Memory B cell (primary cell): ENCODE measurements around the gene GBF1.
A peak's percentile ranks its signal among the peaks of the same experiment; 100 is the strongest.

Experiments
- ATAC-seq: fragments of 150-1000 bp; cut with Tn5 transposase; 2 replicates; pipeline ENCODE4 v1.10.0; 2021; ENCODE audit warnings: low read depth, mild to moderate bottlenecking, moderate library complexity
- DNase-seq, 2 donors: peaks; one replicate each; pipeline ENCODE4 v3.0.0; 2022; ENCODE audit warnings: low spot score in 2 of 2
- H3K27ac Mint-ChIP-seq: one replicate; pipeline ENCODE4 v1.8.0; 2022; ENCODE audit warnings: mild to moderate bottlenecking, moderate library complexity, mixed read lengths
- H3K27me3 Mint-ChIP-seq: one replicate; pipeline ENCODE4 v1.8.0; 2022; ENCODE audit warnings: mixed read lengths
- H3K36me3 Mint-ChIP-seq: one replicate; pipeline ENCODE4 v1.8.0; 2022; ENCODE audit warnings: mild to moderate bottlenecking, mixed read lengths
- H3K4me1 Mint-ChIP-seq: one replicate; pipeline ENCODE4 v1.8.0; 2022; ENCODE audit warnings: mixed read lengths
- H3K4me3 Mint-ChIP-seq: one replicate; pipeline ENCODE4 v1.8.0; 2022; ENCODE audit warnings: mild to moderate bottlenecking, moderate library complexity, mixed read lengths
- H3K9me3 Mint-ChIP-seq: one replicate; pipeline ENCODE4 v1.8.0; 2022; ENCODE audit warnings: mixed read lengths

GBF1 gene

DNA sequence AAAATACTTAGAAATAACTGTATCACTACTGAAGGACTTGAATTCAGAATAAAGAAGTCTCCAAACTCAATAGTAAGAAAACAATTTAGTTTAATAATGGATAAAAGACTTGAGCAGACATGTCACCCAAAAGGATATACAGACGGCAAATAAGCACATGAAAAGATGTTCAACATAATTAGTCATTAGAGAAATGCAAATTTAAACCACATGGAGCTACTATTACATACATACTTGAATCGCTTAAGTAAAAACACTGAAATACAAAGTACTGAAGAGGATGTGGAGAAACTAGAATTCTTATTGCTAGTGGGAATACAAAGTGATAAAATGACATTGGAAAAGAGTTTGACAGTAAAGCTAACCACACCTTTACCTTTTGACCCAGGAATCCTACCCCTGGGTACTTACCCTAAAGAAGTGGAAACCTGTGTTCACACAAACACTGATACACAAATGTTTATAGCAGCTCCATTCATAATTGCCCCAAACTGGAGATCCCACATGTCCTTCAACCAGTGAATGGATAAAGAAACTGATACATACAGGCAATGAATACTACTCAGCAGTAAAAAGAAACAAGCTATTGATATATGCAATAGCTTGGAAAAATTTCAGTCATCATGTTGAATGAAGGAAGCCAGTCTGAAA, 95.8 kb downstream of the GBF1 start:
- Mint-ChIP-seq H3K27ac (no peak overlapping the region), H3K9me3 (no peaks in the 10 kb centered on the region), H3K4me1 (no peaks in the 10 kb centered on the region), H3K36me3 (peaks cover 7% of the 10 kb centered on the region), H3K27me3 (no peaks in the 10 kb centered on the region), H3K4me3 (no peak overlapping the region)
- DNase-seq = no peak
- ATAC-seq = no peak

DNA sequence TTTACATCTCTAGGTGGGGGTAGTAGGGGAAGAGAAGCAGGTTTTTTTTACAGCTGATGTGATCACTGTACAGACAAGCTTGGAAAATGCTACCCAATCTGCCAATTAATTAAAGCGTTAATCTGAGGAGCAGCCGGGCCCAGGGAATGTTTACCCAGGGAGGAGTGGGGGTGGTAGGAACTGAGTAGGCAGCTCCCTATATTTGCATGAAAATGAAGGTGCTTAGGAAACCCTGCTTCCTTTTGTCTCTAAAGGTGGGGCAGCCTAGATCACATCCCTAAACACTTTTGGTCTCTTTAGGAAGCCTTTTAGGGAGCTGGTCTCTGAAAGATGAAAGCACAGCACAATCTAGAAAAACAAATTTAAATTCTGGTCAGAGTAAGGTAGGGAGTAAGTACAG, 97.1 kb downstream of the GBF1 start:
- Mint-ChIP-seq H3K4me1 (no peaks in the 10 kb centered on the region), H3K36me3 (peaks cover 10% of the 10 kb centered on the region), H3K4me3 (no peak overlapping the region), H3K27me3 (no peaks in the 10 kb centered on the region), H3K27ac (no peak overlapping the region), H3K9me3 (no peaks in the 10 kb centered on the region)
- DNase-seq (no peak), ATAC-seq (no peak)

DNA sequence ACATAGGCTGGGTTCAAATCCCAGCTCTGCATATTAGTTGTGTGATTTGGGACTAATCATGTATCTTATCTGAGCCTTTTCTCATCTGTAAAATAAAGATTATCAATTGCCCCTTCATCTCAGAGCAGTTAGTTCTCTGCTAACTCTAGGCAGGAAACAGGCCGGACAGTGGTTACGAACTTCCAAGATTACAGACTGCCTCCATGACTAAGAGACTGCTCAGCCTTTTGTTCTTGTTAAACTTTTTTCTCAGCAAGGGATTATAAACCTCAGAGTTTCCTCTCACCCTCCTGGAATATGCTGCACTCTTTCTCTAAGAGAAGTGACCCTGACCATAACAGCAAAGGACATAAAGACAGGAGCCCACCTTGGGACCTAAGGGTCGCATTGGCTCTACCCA, 97.6 kb downstream of the GBF1 start:
- Mint-ChIP-seq H3K27me3 (no peaks in the 10 kb centered on the region), H3K9me3 (no peaks in the 10 kb centered on the region), H3K4me1 (no peaks in the 10 kb centered on the region), H3K36me3 (peaks cover 10% of the 10 kb centered on the region), H3K27ac (no peak overlapping the region), H3K4me3 (no peak overlapping the region)
- DNase-seq (no peak), ATAC-seq (no peak)

DNA sequence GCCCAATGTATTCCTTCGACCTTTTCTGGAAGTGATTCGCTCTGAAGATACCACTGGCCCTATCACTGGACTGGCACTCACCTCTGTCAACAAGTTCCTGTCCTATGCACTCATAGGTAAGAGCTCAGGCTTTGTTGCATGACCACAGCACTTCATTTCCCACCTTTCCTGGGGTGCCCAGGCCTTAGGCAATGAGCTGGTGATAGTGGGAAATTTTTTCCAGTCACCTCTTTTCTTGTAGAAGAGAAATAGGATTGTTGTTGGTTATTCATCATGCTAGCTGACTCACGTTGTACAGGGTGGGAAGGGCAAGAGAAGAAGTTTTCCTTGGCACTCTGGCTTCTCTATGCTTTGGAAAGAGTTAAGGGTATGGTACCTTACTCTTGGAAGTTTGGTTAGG, 98.7 kb downstream of the GBF1 start:
- Mint-ChIP-seq H3K27ac (no peak overlapping the region), H3K36me3 (peaks cover 10% of the 10 kb centered on the region), H3K4me1 (no peaks in the 10 kb centered on the region), H3K27me3 (no peaks in the 10 kb centered on the region), H3K4me3 (no peak overlapping the region), H3K9me3 (no peaks in the 10 kb centered on the region)
- no peak for ATAC-seq
- DNase-seq = no peak

DNA sequence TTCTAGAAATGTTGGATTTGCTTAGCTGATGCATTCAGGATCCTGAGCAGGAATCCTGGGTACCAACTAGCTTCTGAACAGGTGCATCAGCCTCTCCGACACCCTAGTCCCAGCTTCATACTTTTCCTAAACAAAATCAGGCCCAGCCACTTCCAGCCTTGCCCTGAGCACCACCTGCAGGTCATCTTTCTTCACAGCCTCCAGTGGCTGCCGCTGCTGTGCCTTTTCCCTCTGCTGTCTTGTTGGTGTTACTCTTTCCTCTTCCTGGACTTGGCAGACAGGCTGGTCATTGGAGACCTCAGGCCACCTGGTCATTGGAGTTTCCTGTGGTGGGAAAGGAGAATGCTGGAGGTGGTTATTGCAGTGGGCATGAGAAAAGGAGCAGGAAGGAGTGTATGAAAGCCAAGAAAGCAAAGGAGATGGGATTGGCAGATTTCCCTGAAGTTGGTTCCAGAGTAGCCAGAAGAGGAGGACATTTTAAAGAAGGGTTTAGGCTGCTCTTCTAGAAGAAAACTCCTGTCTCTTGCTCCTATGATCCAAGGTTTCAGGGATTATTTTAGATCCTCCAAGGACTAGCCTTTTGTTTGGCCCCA, 102.0 kb downstream of the GBF1 start:
- Mint-ChIP-seq H3K27ac (peak overlapping the region; percentile 54), H3K9me3 (no peaks in the 10 kb centered on the region), H3K27me3 (no peaks in the 10 kb centered on the region), H3K36me3 (peaks cover 10% of the 10 kb centered on the region), H3K4me3 (no peak overlapping the region), H3K4me1 (no peaks in the 10 kb centered on the region)
- DNase-seq (no peak), ATAC-seq (no peak)

DNA sequence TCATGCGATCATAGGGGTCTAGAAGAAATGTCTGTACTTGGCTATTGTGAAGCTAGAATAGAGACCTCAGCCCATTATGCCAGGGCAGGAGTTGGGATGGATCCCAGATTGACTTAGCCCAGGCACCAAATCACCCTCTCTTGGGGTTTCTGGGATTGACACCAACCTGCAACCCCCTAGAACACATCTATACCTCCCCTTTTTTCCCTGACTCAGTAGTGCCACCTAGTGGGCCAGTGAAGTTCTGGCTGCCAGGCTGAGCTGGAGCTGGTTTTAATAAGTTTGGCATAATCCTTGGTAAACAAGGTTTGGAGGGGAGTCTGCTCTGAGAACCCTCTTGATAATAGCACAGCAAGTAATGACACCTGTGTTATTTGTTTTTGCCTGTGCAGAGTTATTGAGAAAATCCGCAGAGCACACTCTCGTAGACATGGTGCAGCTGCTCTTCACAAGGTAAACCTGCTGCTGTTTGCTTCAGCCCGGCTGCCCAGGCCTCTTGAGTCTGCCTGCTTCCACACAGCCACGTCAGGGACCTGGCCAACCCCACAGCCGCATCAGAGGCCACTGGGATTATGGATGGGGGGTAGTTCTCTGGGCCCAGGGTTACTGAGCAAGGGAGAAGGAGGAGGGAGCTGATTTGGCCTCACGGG, 106.9 kb downstream of the GBF1 start:
- no peaks in the 10 kb centered on the region for H3K4me1 Mint-ChIP-seq

DNA sequence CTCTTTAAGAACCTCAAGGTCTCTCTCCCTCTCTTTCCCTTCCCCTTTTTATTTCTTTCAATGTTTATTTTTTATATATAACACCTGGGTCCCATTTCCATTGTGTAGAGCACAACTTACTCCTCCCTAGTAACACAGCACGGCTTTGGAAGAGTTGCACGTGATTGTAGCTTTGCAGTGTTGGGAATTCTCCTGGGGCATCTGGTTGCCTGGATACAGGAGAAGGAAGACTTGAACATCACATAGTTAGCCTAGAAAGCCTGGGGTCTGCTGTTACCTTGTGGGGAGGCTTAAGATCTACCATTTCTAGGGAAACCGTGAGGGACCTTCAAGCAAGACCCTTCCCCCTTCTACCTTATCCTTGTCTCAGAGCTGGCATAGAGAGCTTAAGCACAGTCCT, 109.1 kb downstream of the GBF1 start:
- DNase-seq = no peak
- H3K27me3 Mint-ChIP-seq = no peaks in the 10 kb centered on the region
- H3K4me3 Mint-ChIP-seq = no peak overlapping the region
- H3K4me1 Mint-ChIP-seq = no peaks in the 10 kb centered on the region
- H3K27ac Mint-ChIP-seq = no peak overlapping the region
- H3K9me3 Mint-ChIP-seq = no peaks in the 10 kb centered on the region
- peaks cover 35% of the 10 kb centered on the region for H3K36me3 Mint-ChIP-seq
- no peak for ATAC-seq

More for the DNA sequence above, 106.9 kb downstream of the GBF1 start:
- Mint-ChIP-seq H3K4me3 (no peak overlapping the region), H3K9me3 (no peaks in the 10 kb centered on the region), H3K27ac (no peak overlapping the region), H3K36me3 (peaks cover 19% of the 10 kb centered on the region), H3K27me3 (no peaks in the 10 kb centered on the region)
- ATAC-seq = peak; percentile 69
- DNase-seq = peak; percentile 75 to 76

DNA sequence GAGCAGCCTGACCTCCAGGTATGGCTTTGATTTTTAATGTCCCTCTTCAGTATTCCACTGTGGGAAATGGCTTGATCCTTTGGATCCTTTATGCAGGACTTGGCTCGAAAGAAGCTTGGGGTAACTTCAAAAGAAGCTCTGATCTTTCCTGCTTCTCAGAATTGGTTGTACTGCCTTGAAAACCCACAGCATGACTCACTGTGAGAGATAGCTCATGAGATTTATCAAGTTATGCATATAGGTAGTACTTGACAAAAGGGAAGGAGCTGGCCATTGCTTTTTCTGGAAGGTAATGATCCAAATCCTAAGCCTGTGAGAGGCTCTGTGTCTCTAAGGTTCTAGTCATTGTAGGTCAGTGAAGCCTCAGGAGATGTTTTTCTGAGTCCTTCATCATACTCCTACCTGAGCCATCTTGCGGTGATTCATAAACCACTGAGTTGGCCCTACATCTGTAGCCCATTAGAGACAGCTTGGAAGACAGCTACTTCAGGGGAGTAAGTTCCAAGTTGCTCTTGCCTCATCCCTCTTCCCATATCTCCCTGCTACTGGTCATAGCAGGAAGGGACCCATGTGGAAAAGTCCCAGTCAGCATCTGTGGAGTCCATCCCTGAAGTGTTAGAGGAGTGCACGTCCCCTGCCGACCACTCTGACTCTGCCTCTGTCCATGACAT, 113.5 kb downstream of the GBF1 start:
- no peak overlapping the region for H3K4me3 Mint-ChIP-seq
- H3K27me3 Mint-ChIP-seq = no peaks in the 10 kb centered on the region
- DNase-seq (no peak), ATAC-seq (no peak)
- H3K4me1 Mint-ChIP-seq = peaks cover 3% of the 10 kb centered on the region
- peaks cover 57% of the 10 kb centered on the region for H3K36me3 Mint-ChIP-seq
- no peak overlapping the region for H3K27ac Mint-ChIP-seq
- no peaks in the 10 kb centered on the region for H3K9me3 Mint-ChIP-seq

DNA sequence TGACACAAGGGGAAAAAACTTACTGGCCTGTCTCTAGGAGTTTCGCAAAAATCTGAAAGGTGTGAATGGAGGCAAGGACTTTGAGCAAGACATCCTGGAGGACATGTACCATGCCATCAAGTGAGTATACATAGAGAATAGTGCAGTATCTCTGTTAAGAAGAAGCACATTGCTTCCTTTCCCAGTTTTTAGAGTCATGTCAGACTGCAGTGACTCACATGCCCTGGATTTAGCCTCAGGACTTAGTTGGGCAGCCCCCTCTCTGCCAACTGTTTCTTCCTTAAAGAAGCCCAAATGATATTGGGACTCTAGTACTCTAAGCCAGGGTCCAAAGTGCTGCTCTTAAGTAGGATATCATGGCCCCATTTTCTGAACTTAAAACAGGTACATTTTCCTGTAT, 122.1 kb downstream of the GBF1 start:
- H3K36me3 Mint-ChIP-seq = peaks cover 51% of the 10 kb centered on the region
- DNase-seq = no peak
- H3K9me3 Mint-ChIP-seq = no peaks in the 10 kb centered on the region
- ATAC-seq = no peak
- no peaks in the 10 kb centered on the region for H3K4me1 Mint-ChIP-seq
- no peaks in the 10 kb centered on the region for H3K27me3 Mint-ChIP-seq
- H3K4me3 Mint-ChIP-seq = no peak overlapping the region
- H3K27ac Mint-ChIP-seq = no peak overlapping the region

DNA sequence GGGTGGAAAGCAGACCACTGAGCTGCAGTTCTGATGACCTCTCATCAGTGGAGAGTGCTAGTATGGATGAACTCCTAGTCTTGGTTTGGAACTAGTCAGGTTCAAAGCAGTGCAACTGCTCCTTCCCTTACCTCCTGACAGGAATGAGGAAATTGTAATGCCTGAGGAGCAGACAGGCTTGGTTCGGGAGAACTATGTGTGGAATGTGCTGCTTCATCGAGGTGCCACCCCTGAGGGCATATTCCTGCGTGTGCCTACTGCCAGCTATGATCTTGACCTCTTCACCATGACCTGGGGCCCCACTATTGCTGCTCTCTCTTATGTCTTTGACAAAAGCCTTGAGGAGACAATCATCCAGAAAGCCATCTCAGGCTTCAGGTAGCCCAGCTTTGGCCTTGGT, 122.7 kb downstream of the GBF1 start:
- Mint-ChIP-seq H3K27ac (no peak overlapping the region), H3K9me3 (no peaks in the 10 kb centered on the region), H3K4me3 (no peak overlapping the region), H3K36me3 (peaks cover 51% of the 10 kb centered on the region), H3K27me3 (no peaks in the 10 kb centered on the region), H3K4me1 (no peaks in the 10 kb centered on the region)
- no peak for DNase-seq
- ATAC-seq = no peak

DNA sequence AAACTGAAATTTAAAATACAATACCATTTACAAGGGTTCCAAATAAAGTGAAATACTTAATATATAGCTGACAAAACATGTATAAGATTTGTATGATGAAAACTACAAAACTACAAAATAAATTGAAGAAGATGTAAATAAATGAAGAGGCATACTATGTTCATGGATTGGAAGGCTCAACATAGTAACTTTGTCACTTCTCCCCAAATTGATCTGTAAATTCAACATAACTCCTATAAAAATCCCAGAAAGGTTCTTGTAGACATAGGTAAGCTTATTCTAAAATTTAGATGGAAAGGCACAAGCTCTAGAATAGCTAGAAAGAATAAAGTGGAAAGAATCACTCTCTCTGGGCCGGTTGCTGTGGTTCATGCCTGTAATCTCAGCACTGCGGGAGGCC, 126.0 kb downstream of the GBF1 start:
- no peaks in the 10 kb centered on the region for H3K9me3 Mint-ChIP-seq
- no peak overlapping the region for H3K4me3 Mint-ChIP-seq
- DNase-seq (no peak), ATAC-seq (no peak)
- H3K36me3 Mint-ChIP-seq = peaks cover 50% of the 10 kb centered on the region
- no peaks in the 10 kb centered on the region for H3K4me1 Mint-ChIP-seq
- H3K27ac Mint-ChIP-seq = no peak overlapping the region
- no peaks in the 10 kb centered on the region for H3K27me3 Mint-ChIP-seq

DNA sequence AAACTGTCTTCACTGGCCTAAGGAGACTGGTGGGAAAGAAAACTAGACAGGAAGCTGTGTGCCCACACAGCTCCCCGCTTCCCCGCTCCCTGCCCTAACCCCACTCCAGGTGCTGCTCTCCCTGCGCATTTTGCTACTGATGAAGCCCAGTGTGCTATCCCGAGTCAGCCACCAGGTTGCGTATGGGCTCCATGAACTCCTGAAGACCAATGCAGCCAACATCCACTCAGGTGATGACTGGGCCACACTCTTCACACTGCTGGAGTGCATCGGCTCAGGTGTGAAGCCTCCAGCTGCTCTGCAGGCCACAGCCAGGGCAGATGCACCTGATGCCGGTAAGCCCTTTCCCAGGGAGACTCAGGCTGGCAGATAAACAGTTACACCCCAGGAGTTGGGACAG, 129.9 kb downstream of the GBF1 start:
- Mint-ChIP-seq H3K27me3 (no peaks in the 10 kb centered on the region), H3K4me1 (no peaks in the 10 kb centered on the region), H3K36me3 (peaks cover 42% of the 10 kb centered on the region), H3K27ac (no peak overlapping the region), H3K4me3 (no peak overlapping the region), H3K9me3 (no peaks in the 10 kb centered on the region)
- peak; percentile 27 for ATAC-seq
- DNase-seq = no peak

DNA sequence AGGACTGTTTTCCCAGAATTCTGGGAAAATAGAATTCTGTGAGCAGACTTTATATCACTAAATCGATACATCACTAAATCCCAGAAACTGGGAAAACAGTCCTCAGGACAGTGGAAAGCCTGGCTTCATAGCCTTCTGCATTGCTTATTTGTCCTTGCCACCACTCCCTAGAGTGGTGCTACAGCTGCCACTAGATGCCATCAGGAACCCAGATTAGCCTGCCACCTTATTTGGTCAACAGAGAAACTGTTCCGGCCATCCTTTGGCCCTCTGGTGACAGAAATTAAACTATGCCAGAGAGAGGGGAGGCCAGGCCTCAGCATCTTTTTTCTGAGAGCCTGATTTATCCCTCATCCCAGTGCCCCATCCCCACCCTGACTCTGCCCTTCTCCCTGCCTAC, 130.5 kb downstream of the GBF1 start:
- no peak overlapping the region for H3K4me3 Mint-ChIP-seq
- no peaks in the 10 kb centered on the region for H3K27me3 Mint-ChIP-seq
- no peaks in the 10 kb centered on the region for H3K4me1 Mint-ChIP-seq
- H3K27ac Mint-ChIP-seq = no peak overlapping the region
- peaks cover 38% of the 10 kb centered on the region for H3K36me3 Mint-ChIP-seq
- H3K9me3 Mint-ChIP-seq = no peaks in the 10 kb centered on the region
- no peak for ATAC-seq
- no peak for DNase-seq

DNA sequence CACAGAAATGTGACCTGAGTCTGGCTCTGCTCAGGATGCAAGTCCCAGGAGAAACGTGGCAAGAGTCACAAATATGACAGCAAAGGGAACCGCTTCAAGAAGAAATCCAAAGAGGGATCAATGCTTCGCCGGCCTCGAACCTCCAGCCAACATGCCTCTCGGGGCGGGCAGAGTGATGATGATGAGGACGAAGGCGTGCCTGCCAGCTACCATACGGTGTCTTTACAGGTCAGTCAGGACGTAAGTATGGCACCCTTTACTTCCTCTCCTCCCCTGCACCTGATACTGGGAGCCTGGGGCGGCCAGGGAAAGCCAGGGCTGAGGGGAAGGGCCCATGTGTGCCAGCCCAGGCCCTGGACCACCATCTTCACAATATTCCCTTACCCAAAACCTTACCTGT, 131.6 kb downstream of the GBF1 start:
- Mint-ChIP-seq H3K9me3 (no peaks in the 10 kb centered on the region), H3K27me3 (no peaks in the 10 kb centered on the region), H3K4me3 (no peak overlapping the region), H3K27ac (no peak overlapping the region), H3K4me1 (no peaks in the 10 kb centered on the region), H3K36me3 (peaks cover 33% of the 10 kb centered on the region)
- DNase-seq (no peak), ATAC-seq (no peak)
